ENCODE results near the gene ALG12. TPM values are rescaled to one million over a fixed set of nuclear protein-coding genes. Genes with fewer than 3 reads are reported as not detected.

ALG12 gene
- polyA plus RNA-seq, 1 donor from 2014 or later, result 14.3 TPM

GRCh38 chr22:49861642-49862495 is 56.4 kb downstream of the ALG12 start:
- Histone ChIP-seq H3K36me3 (ENCODE audit: insufficient read depth, low read length) (no peaks in the 10 kb centered on the region), H3K9ac (ENCODE audit: low read length) (no peak overlapping the region), H2AFZ (ENCODE audit: low read depth, low read length) (no peak overlapping the region), H3K9me2 (ENCODE audit: insufficient read depth, low read length) (no peaks in the 10 kb centered on the region), H3K4me2 (ENCODE audit: low read length) (no peak overlapping the region), H3K79me2 (replicated peaks; ENCODE audit: insufficient read depth, low read length) (peaks cover 83% of the 10 kb centered on the region), H3K9me3 (ENCODE audit: low read length) (no peaks in the 10 kb centered on the region), H3K27me3 (ENCODE audit: insufficient read depth, low read depth, low read length) (no peaks in the 10 kb centered on the region), H3F3A (ENCODE audit: insufficient read depth, low read length, poor library complexity, severe bottlenecking) (no peaks in the 10 kb centered on the region), H3K27ac (ENCODE audit: low read length) (no peak overlapping the region), H3K4me3 (ENCODE audit: low read length) (no peak overlapping the region), H4K20me1 (ENCODE audit: insufficient read depth) (no peaks in the 10 kb centered on the region)
- TF ChIP-seq EZH2 (IDR thresholded peaks at IDR 0.05; ENCODE audit: borderline replicate concordance, insufficient read depth, low read length, poor library complexity, severe bottlenecking) (no peak), POLR2AphosphoS5 (IDR thresholded peaks at IDR 0.05) (no peak), TAF1 (IDR thresholded peaks at IDR 0.05; ENCODE audit: low read depth) (no peak), RAD21 (conservative IDR thresholded peaks at IDR 0.05) (no peak), REST (IDR thresholded peaks at IDR 0.05; ENCODE audit: borderline replicate concordance) (no peak), MXI1 (conservative IDR thresholded peaks at IDR 0.05; ENCODE audit: poor library complexity, severe bottlenecking) (no peak), EP300 (conservative IDR thresholded peaks at IDR 0.05; ENCODE audit: poor library complexity, severe bottlenecking) (no peak), CTCF (IDR thresholded peaks at IDR 0.05; ENCODE audit: poor library complexity, severe bottlenecking) (no peak), SMC3 (conservative IDR thresholded peaks at IDR 0.05; ENCODE audit: poor library complexity) (no peak)

- no peaks in the 10 kb centered on the region for H3K9me2 ChIP-seq (ENCODE audit: insufficient read depth, low read length)
- H3K36me3 ChIP-seq (ENCODE audit: insufficient read depth, low read length), result no peaks in the 10 kb centered on the region
- H3K9me3 ChIP-seq (ENCODE audit: low read length), result no peaks in the 10 kb centered on the region
- no peaks in the 10 kb centered on the region for H3K27me3 ChIP-seq (ENCODE audit: insufficient read depth, low read depth, low read length)
- no peak overlapping the region for H3K27ac ChIP-seq (ENCODE audit: low read length)
- TF ChIP-seq TAF1 (IDR thresholded peaks at IDR 0.05; ENCODE audit: low read depth), result no peak
- no peak for TF ChIP-seq CTCF (IDR thresholded peaks at IDR 0.05; ENCODE audit: poor library complexity, severe bottlenecking)
- TF ChIP-seq POLR2AphosphoS5 (IDR thresholded peaks at IDR 0.05), result no peak
- TF ChIP-seq RAD21 (conservative IDR thresholded peaks at IDR 0.05), result no peak
- H4K20me1 ChIP-seq (ENCODE audit: insufficient read depth), result no peaks in the 10 kb centered on the region
- H3K4me2 ChIP-seq (ENCODE audit: low read length), result no peak overlapping the region
- no peak overlapping the region for H3K4me3 ChIP-seq (ENCODE audit: low read length)
- H3K79me2 ChIP-seq (replicated peaks; ENCODE audit: insufficient read depth, low read length), result peaks cover 79% of the 10 kb centered on the region
- H3K9ac ChIP-seq (ENCODE audit: low read length), result no peak overlapping the region
- no peak overlapping the region for H2AFZ ChIP-seq (ENCODE audit: low read depth, low read length)
- no peaks in the 10 kb centered on the region for H3F3A ChIP-seq (ENCODE audit: insufficient read depth, low read length, poor library complexity, severe bottlenecking)
Observed at GRCh38 chr22:49858827-49859226, 59.4 kb downstream of the ALG12 start.

All from neural cell (in vitro differentiated cells).